IMR-90 (cell line): ENCODE measurements around the gene PACS1. TPM values are rescaled to one million over a fixed set of nuclear protein-coding genes. Genes with fewer than 3 reads are reported as not detected.

Experiments used
- ATAC-seq: fragments of 200-7000 bp; cut with Tn5 transposase; 2 replicates; pipeline ENCODE4 v1.9.1; 2020; ENCODE audit warnings: low read depth, mild to moderate bottlenecking, moderate library complexity
- BruUV-seq: library from RNA; stranded (reverse); fragments of 400-500 nt; replicated peaks from 2 replicates; lab custom pipeline; 2021; lab: Mats Ljungman, UMichigan
- CTCF ChIA-PET: fragments of 300-600 bp; formaldehyde crosslinking; extraction: SDS; loops from one replicate; lab custom pipeline; 2021; ENCODE audit warnings: antibody characterized with exemption; lab: Yijun Ruan, JAX
- POLR2A ChIA-PET: fragments of 300-600 bp; sonication (Branson Sonifier 250); formaldehyde crosslinking; loops from one replicate; lab custom pipeline; 2022; ENCODE audit warnings: antibody characterized with exemption; ENCODE audit not compliant: unreplicated experiment; lab: Charles Lee
- DNase-seq: peaks from one replicate; pipeline ENCODE4 v3.0.0; 2013
- H2AFZ ChIP-seq: replicated peaks from 2 replicates; pipeline ENCODE3; 2013; ENCODE audit warnings: low read length, mild to moderate bottlenecking; ENCODE audit not compliant: poor library complexity
- H2AK5ac ChIP-seq: 2 replicates; pipeline ENCODE4 v1.6.1; 2013; ENCODE audit warnings: low read depth, low read length, inconsistent platforms
- H2AK9ac ChIP-seq: replicated peaks from 2 replicates; pipeline ENCODE3; 2013; ENCODE audit warnings: mild to moderate bottlenecking, low read depth, low read length, moderate library complexity; ENCODE audit not compliant: poor library complexity
- H2BK120ac ChIP-seq: 2 replicates; pipeline ENCODE4 v1.6.1; 2013; ENCODE audit warnings: low read depth, low read length, inconsistent platforms
- H2BK15ac ChIP-seq: 3 replicates; pipeline ENCODE4 v1.6.1; 2013; ENCODE audit warnings: low read depth, low read length, inconsistent platforms
- H2BK20ac ChIP-seq: 2 replicates; pipeline ENCODE4 v1.6.1; 2013; ENCODE audit warnings: low read depth, mild to moderate bottlenecking, inconsistent platforms, low read length, moderate library complexity
- H2BK5ac ChIP-seq: 2 replicates; pipeline ENCODE4 v1.6.1; 2013; ENCODE audit warnings: mild to moderate bottlenecking, low read depth, low read length, inconsistent platforms; ENCODE audit not compliant: poor library complexity, severe bottlenecking
- H3K14ac ChIP-seq: replicated peaks from 2 replicates; pipeline ENCODE4 v1.6.1; 2013; ENCODE audit warnings: low read depth, low read length, inconsistent platforms
- H3K18ac ChIP-seq: 2 replicates; pipeline ENCODE4 v1.6.1; 2013; ENCODE audit warnings: low read depth, low read length, control low read depth
- H3K23ac ChIP-seq: 2 replicates; pipeline ENCODE4 v1.6.1; 2013; ENCODE audit warnings: low read depth, low read length, inconsistent platforms
- H3K27ac ChIP-seq: 2 replicates; pipeline ENCODE4 v1.5.1; 2013; ENCODE audit warnings: mild to moderate bottlenecking, control low read depth, low read length; ENCODE audit not compliant: insufficient read depth
- H3K27me3 ChIP-seq: 2 replicates; pipeline ENCODE4 v1.6.1; 2013; ENCODE audit warnings: low read length; ENCODE audit not compliant: control insufficient read depth, insufficient read depth
- H3K36me3 ChIP-seq: 2 replicates; pipeline ENCODE4 v1.6.1; 2013; ENCODE audit warnings: low read length, mixed read lengths; ENCODE audit not compliant: control insufficient read depth, insufficient read depth
- H3K4ac ChIP-seq: 2 replicates; pipeline ENCODE4 v1.6.1; 2013; ENCODE audit warnings: low read depth, low read length, inconsistent platforms
- H3K4me1 ChIP-seq: 2 replicates; pipeline ENCODE4 v1.6.1; 2013; ENCODE audit warnings: low read length, mixed read lengths; ENCODE audit not compliant: control insufficient read depth, insufficient read depth
- H3K4me2 ChIP-seq: 2 replicates; pipeline ENCODE4 v1.6.1; 2013; ENCODE audit warnings: low read depth, mild to moderate bottlenecking, control low read depth, low read length, moderate library complexity
- H3K4me3 ChIP-seq: 2 replicates; pipeline ENCODE4 v1.5.1; 2013; ENCODE audit warnings: low read depth, mild to moderate bottlenecking, control low read depth, low read length, moderate library complexity; ENCODE audit not compliant: insufficient read depth
- H3K56ac ChIP-seq: 2 replicates; pipeline ENCODE4 v1.6.1; 2013; ENCODE audit warnings: low read length, inconsistent platforms; ENCODE audit not compliant: insufficient read depth; ENCODE audit errors: extremely low read depth
- H3K79me1 ChIP-seq, 2 experiments: 2 replicates each; pipeline ENCODE4 v1.6.1; 2013; ENCODE audit warnings: low read length in 2 of 2, inconsistent platforms in 1 of 2, low read depth in 1 of 2
- H3K9ac ChIP-seq: 2 replicates; pipeline ENCODE4 v1.6.1; 2013; ENCODE audit warnings: low read depth, low read length, control low read depth
- H3K9me1 ChIP-seq: 2 replicates; pipeline ENCODE4 v1.6.1; 2013; ENCODE audit warnings: low read length, inconsistent platforms; ENCODE audit not compliant: insufficient read depth
- H3K9me3 ChIP-seq: 2 replicates; pipeline ENCODE4 v1.6.1; 2013; ENCODE audit warnings: low read length; ENCODE audit not compliant: control insufficient read depth, insufficient read depth
- H4K20me1 ChIP-seq: 2 replicates; pipeline ENCODE4 v1.6.1; 2013; ENCODE audit warnings: low read length, inconsistent platforms; ENCODE audit not compliant: insufficient read depth
- H4K5ac ChIP-seq: 2 replicates; pipeline ENCODE4 v1.6.1; 2013; ENCODE audit warnings: mild to moderate bottlenecking, low read depth, low read length, control low read depth
- H4K8ac ChIP-seq, 2 experiments: 2 replicates each; pipeline ENCODE4 v1.6.1; 2013; ENCODE audit warnings: low read depth in 2 of 2, low read length in 2 of 2, control low read depth in 1 of 2, inconsistent platforms in 1 of 2
- H4K91ac ChIP-seq: 2 replicates; pipeline ENCODE4 v1.6.1; 2013; ENCODE audit warnings: low read depth, low read length, inconsistent platforms; ENCODE audit not compliant: insufficient read depth
- BHLHE40 ChIP-seq: fragments of 150-350 bp; IDR thresholded peaks from 2 replicates; pipeline ENCODE4 v1.6.1; 2016; ENCODE audit warnings: mild to moderate bottlenecking, low read depth, low read length
- CEBPB ChIP-seq: IDR thresholded peaks from 2 replicates; pipeline ENCODE4 v1.6.1; 2012; ENCODE audit warnings: low read depth, low read length, improper control_type of control experiment
- CHD1 ChIP-seq: IDR thresholded peaks from 2 replicates; pipeline ENCODE4 v1.6.1; 2012; ENCODE audit warnings: low read depth, low read length, improper control_type of control experiment
- FOS ChIP-seq: fragments of 150-350 bp; IDR thresholded peaks from 2 replicates; pipeline ENCODE4 v1.6.1; 2016; ENCODE audit warnings: low read depth, low read length
- MAFK ChIP-seq: IDR thresholded peaks from 2 replicates; pipeline ENCODE4 v1.6.1; 2012; ENCODE audit warnings: low read depth, low read length, improper control_type of control experiment
- MAZ ChIP-seq: IDR thresholded peaks from 2 replicates; pipeline ENCODE4 v1.6.1; 2012; ENCODE audit warnings: low read depth, mild to moderate bottlenecking, low read length, improper control_type of control experiment, moderate library complexity, borderline replicate concordance
- MXI1 ChIP-seq: IDR thresholded peaks from 2 replicates; pipeline ENCODE4 v1.6.1; 2012; ENCODE audit warnings: low read depth, mild to moderate bottlenecking, low read length, moderate library complexity, borderline replicate concordance
- NFE2L2 ChIP-seq: fragments of 150-350 bp; IDR thresholded peaks from 2 replicates; pipeline ENCODE4 v1.6.1; 2016; ENCODE audit warnings: low read depth, mild to moderate bottlenecking, low read length
- POLR2A ChIP-seq: IDR thresholded peaks from 2 replicates; pipeline ENCODE4 v1.6.1; 2012; ENCODE audit warnings: mild to moderate bottlenecking, low read depth, low read length
- RAD21 ChIP-seq: IDR thresholded peaks from 2 replicates; pipeline ENCODE4 v1.6.1; 2012; ENCODE audit warnings: low read length, improper control_type of control experiment
- RCOR1 ChIP-seq: IDR thresholded peaks from 2 replicates; pipeline ENCODE4 v1.6.1; 2012; ENCODE audit warnings: mild to moderate bottlenecking, low read length, improper control_type of control experiment; ENCODE audit not compliant: insufficient replicate concordance
- RFX5 ChIP-seq: IDR thresholded peaks from 2 replicates; pipeline ENCODE4 v1.8.0; 2012; ENCODE audit warnings: low read depth, mild to moderate bottlenecking, low read length, moderate library complexity
- SMC3 ChIP-seq: fragments of 150-350 bp; IDR thresholded peaks from 2 replicates; pipeline ENCODE4 v1.6.1; 2016; ENCODE audit warnings: low read depth, mild to moderate bottlenecking, antibody characterized with exemption, low read length, moderate library complexity
- WGBS, 2 experiments: methylation state at CpG; one replicate each; pipeline versions ENCODE4 v1.1.5 to v1.1.7; 2013; ENCODE audit warnings: missing lambda C conversion rate in 2 of 2; ENCODE audit not compliant: insufficient read length in 1 of 2; ENCODE audit errors: extremely low coverage in 2 of 2; 5-methylcytosine and 5-hydroxymethylcytosine counted together
- dilution Hi-C: fragments of 300-500 bp; cut with HindIII; formaldehyde crosslinking; loops from one replicate; pipeline ENCODE4 v1.14.3; 2018; ENCODE audit warnings: low sequenced_read_pairs; ENCODE audit not compliant: unreplicated experiment
- in situ Hi-C: fragments of 300-500 bp; cut with MboI; formaldehyde crosslinking; loops from 3 replicates; pipeline ENCODE4 v1.14.3; 2019; ENCODE audit warnings: low sequenced_read_pairs, inconsistent platforms, mixed read lengths
- intact Hi-C: fragments of 100-400 bp; cut with micrococcal nuclease; formaldehyde crosslinking; loops from 2 replicates; pipeline ENCODE4 v1.10.0; 2022
- polyA plus RNA-seq, 3 experiments: library from polyadenylated mRNA; depleted of rRNA; stranded (reverse); fragments of >200 nt; gene quantifications; 2 replicates each; pipeline ENCODE4 v1.2.3, GENCODE V29; 2012; ENCODE audit warnings: low replicate concordance in 1 of 3
- total RNA-seq: library from RNA; depleted of rRNA; stranded (reverse); fragments of >200 nt; gene quantifications from 2 replicates; pipeline ENCODE4 v1.2.3, GENCODE V29; 2012
- TF ChIP-seq, protein P1 (sequence below): conservative IDR thresholded peaks from 2 replicates; pipeline ENCODE4 v1.5.1; 2012; ENCODE audit warnings: mild to moderate bottlenecking, low read depth, low read length, improper control_type of control experiment
- TF ChIP-seq, protein P2 (sequence below): fragments of 150-350 bp; IDR thresholded peaks from 2 replicates; pipeline ENCODE4 v1.6.1; 2017; ENCODE audit warnings: mild to moderate bottlenecking, antibody characterized with exemption, low read length, low read depth

Gene PACS1
- total and polyA plus RNA-seq, 2 of the 4 experiments (the other 2 are of a cell fraction), result 7.3 to 32.0 TPM

DNA sequence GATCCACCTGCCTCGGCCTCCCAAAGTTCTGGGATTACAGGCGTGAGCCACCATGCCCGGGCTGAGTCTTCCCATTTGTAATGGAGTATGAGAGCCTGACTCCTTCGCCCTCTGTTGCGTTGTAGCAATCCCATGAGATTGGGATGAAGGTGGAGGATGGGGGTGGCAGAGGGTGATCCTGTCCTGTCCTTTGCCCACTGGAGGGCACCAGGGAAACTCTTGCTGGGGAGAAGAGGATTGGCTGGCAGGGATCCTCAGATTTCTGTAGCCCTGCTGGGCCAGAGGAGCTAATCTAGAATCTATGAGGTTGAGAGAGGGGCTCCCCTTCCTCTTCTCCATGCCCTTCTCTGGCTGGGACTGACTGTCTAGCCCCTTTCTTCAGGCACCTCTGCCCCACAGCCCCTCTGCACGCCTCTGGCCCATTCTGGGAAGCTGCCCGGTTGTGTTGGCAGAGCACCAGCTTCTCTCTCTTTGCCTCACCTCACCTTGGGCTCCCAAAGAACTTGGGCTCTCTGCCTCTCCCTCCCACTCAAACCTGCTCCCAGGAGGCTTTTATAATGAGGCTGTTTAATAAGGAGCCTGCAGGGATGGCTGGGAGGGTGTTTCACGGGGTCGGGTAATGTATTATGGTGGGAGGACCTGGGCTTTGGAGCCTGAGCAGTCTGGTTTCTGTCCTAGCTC, 34.3 kb upstream of the PACS1 start:
- H3K23ac ChIP-seq, result no peak overlapping the region
- DNase-seq (no peak), ATAC-seq (no peak)
- H4K8ac ChIP-seq, result no peak overlapping the region
- ChIA-PET POLR2A (interaction anchor here (0.5 kb wide), 1 partner anchor 15 kb away, joined by 4 read pairs; no protein-coding TSS in a partner anchor), CTCF (interaction anchor here (1.2 kb wide), 1 partner anchor 13 kb away, joined by 4 read pairs; no protein-coding TSS in a partner anchor)
- 70% methylated on average over 2 of the region's 9 CpGs; no CpG with 5 or more reads in 1 of the 2 experiments for WGBS, 2 experiments
- no peaks in the 10 kb centered on the region for H3K79me1 ChIP-seq
- H2BK15ac ChIP-seq, result no peak overlapping the region
- no peak overlapping the region for H2AK9ac ChIP-seq
- peaks cover 15% of the 10 kb centered on the region for H3K27me3 ChIP-seq
- no peak overlapping the region for H3K14ac ChIP-seq
- dilution Hi-C loops (no loop called here), intact Hi-C loops (no loop called here), in situ Hi-C loops (no loop called here)
- no TSS peak for BruUV-seq
- H4K20me1 ChIP-seq, result 0 out of 2 replicates have a peak, but pooled peaks cover 3% of the 10 kb centered on the region
- no peak overlapping the region for H3K4me2 ChIP-seq
- H3K27ac ChIP-seq, result no peak overlapping the region
- no peak overlapping the region for H3K9ac ChIP-seq
- H3K56ac ChIP-seq, result no peak overlapping the region
- H2BK20ac ChIP-seq, result no peak overlapping the region
- H2BK120ac ChIP-seq, result no peak overlapping the region
- no peak overlapping the region for H2BK5ac ChIP-seq
- H3K36me3 ChIP-seq, result no peaks in the 10 kb centered on the region
- H3K9me1 ChIP-seq, result no peaks in the 10 kb centered on the region
- no peak overlapping the region for H3K18ac ChIP-seq
- H3K4me3 ChIP-seq, result no peak overlapping the region
- no peak overlapping the region for H2AK5ac ChIP-seq
- no peaks in the 10 kb centered on the region; the same call in 1 of the 2 replicates for H3K4me1 ChIP-seq
- H2AFZ ChIP-seq, result no peak overlapping the region
- H4K5ac ChIP-seq, result no peak overlapping the region
- no peak overlapping the region for H4K91ac ChIP-seq
- H3K9me3 ChIP-seq, result peaks cover 7% of the 10 kb centered on the region; the same call in 1 of the 2 replicates
- H3K4ac ChIP-seq, result no peak overlapping the region
- no peak for TF ChIP-seq CEBPB
- TF ChIP-seq, protein P1, sequence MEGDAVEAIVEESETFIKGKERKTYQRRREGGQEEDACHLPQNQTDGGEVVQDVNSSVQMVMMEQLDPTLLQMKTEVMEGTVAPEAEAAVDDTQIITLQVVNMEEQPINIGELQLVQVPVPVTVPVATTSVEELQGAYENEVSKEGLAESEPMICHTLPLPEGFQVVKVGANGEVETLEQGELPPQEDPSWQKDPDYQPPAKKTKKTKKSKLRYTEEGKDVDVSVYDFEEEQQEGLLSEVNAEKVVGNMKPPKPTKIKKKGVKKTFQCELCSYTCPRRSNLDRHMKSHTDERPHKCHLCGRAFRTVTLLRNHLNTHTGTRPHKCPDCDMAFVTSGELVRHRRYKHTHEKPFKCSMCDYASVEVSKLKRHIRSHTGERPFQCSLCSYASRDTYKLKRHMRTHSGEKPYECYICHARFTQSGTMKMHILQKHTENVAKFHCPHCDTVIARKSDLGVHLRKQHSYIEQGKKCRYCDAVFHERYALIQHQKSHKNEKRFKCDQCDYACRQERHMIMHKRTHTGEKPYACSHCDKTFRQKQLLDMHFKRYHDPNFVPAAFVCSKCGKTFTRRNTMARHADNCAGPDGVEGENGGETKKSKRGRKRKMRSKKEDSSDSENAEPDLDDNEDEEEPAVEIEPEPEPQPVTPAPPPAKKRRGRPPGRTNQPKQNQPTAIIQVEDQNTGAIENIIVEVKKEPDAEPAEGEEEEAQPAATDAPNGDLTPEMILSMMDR, result no peak
- TF ChIP-seq RFX5, result no peak
- no peak for TF ChIP-seq BHLHE40
- TF ChIP-seq RCOR1, result no peak
- no peak for TF ChIP-seq CHD1
- TF ChIP-seq RAD21, result no peak
- no peak for TF ChIP-seq NFE2L2
- TF ChIP-seq MAZ, result no peak
- TF ChIP-seq SMC3, result no peak
- TF ChIP-seq POLR2A, result no peak
- no peak for TF ChIP-seq MXI1
- no peak for TF ChIP-seq MAFK
- no peak for TF ChIP-seq FOS
- TF ChIP-seq, protein P2, sequence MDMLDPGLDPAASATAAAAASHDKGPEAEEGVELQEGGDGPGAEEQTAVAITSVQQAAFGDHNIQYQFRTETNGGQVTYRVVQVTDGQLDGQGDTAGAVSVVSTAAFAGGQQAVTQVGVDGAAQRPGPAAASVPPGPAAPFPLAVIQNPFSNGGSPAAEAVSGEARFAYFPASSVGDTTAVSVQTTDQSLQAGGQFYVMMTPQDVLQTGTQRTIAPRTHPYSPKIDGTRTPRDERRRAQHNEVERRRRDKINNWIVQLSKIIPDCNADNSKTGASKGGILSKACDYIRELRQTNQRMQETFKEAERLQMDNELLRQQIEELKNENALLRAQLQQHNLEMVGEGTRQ, result no peak
